ENCODE measurements around the gene PDIA2. TPM values are rescaled to one million over a fixed set of nuclear protein-coding genes. Genes with fewer than 3 reads are reported as not detected.
A peak's percentile ranks its signal among the peaks of the same experiment; 100 is the strongest.

The PDIA2 gene
- total RNA-seq, 1 experiment from 2014 or later, result not detected

GRCh38 chr16:276426-277077 lies 6.4 kb upstream of the PDIA2 start:
- no peaks in the 10 kb centered on the region for H3K36me3 ChIP-seq (ENCODE audit: insufficient read depth, low read length, poor library complexity, severe bottlenecking)
- ChIA-PET CTCF (no interaction called here), POLR2A (ENCODE audit: low non-redundant PET) (no interaction called here)
- no TSS peak for BruUV-seq (replicated peaks)
- intact Hi-C loops (cut with micrococcal nuclease; ENCODE audit: unreplicated experiment), result no loop called here
- DNase-seq (ENCODE audit: low spot score), result no peak
- no peak overlapping the region for H3K4me3 ChIP-seq (ENCODE audit: low read depth, low read length, poor library complexity, severe bottlenecking)
- TF ChIP-seq EZH2 (IDR thresholded peaks at IDR 0.05; ENCODE audit: borderline replicate concordance, low read depth, low read length, poor library complexity, severe bottlenecking) (no peak), CTCF (conservative IDR thresholded peaks at IDR 0.05; ENCODE audit: low read depth, low read length) (no peak)
- peaks cover 33% of the 10 kb centered on the region for H3K27me3 ChIP-seq (replicated peaks; ENCODE audit: insufficient read depth, low read depth, low read length, poor library complexity)
- H3K4me1 ChIP-seq (ENCODE audit: insufficient read depth, low read length, poor library complexity, severe bottlenecking), result no peaks in the 10 kb centered on the region
- H3K9me3 ChIP-seq (ENCODE audit: low read depth, low read length, poor library complexity, severe bottlenecking), result no peaks in the 10 kb centered on the region
- no peak overlapping the region for H3K27ac ChIP-seq (ENCODE audit: low read depth, low read length, poor library complexity, severe bottlenecking)

- no peak overlapping the region for H3K4me3 ChIP-seq (ENCODE audit: low read depth, low read length, poor library complexity, severe bottlenecking)
- DNase-seq (ENCODE audit: low spot score), result peak; percentile 45
- POLR2A ChIA-PET (ENCODE audit: low non-redundant PET), result no interaction called here
- no peaks in the 10 kb centered on the region for H3K9me3 ChIP-seq (ENCODE audit: low read depth, low read length, poor library complexity, severe bottlenecking)
- no peak overlapping the region for H3K27ac ChIP-seq (ENCODE audit: low read depth, low read length, poor library complexity, severe bottlenecking)
- no peaks in the 10 kb centered on the region for H3K4me1 ChIP-seq (ENCODE audit: insufficient read depth, low read length, poor library complexity, severe bottlenecking)
- no peak for TF ChIP-seq EZH2 (IDR thresholded peaks at IDR 0.05; ENCODE audit: borderline replicate concordance, low read depth, low read length, poor library complexity, severe bottlenecking)
- TF ChIP-seq CTCF (conservative IDR thresholded peaks at IDR 0.05; ENCODE audit: low read depth, low read length), result no peak
- CTCF ChIA-PET, result no interaction called here
- H3K27me3 ChIP-seq (replicated peaks; ENCODE audit: insufficient read depth, low read depth, low read length, poor library complexity), result peaks cover 34% of the 10 kb centered on the region
- intact Hi-C loops (cut with micrococcal nuclease; ENCODE audit: unreplicated experiment), result no loop called here
- BruUV-seq (replicated peaks), result no TSS peak
- H3K36me3 ChIP-seq (ENCODE audit: insufficient read depth, low read length, poor library complexity, severe bottlenecking), result no peaks in the 10 kb centered on the region
Measured at GRCh38 chr16:278863-279366, 4.0 kb upstream of the PDIA2 start.

- intact Hi-C loops (cut with micrococcal nuclease; ENCODE audit: unreplicated experiment), result no loop called here
- Histone ChIP-seq H3K9me3 (ENCODE audit: low read depth, low read length, poor library complexity, severe bottlenecking) (no peaks in the 10 kb centered on the region), H3K4me1 (ENCODE audit: insufficient read depth, low read length, poor library complexity, severe bottlenecking) (no peaks in the 10 kb centered on the region), H3K4me3 (ENCODE audit: low read depth, low read length, poor library complexity, severe bottlenecking) (no peak overlapping the region), H3K27ac (ENCODE audit: low read depth, low read length, poor library complexity, severe bottlenecking) (no peak overlapping the region), H3K27me3 (replicated peaks; ENCODE audit: insufficient read depth, low read depth, low read length, poor library complexity) (peaks cover 30% of the 10 kb centered on the region), H3K36me3 (ENCODE audit: insufficient read depth, low read length, poor library complexity, severe bottlenecking) (no peaks in the 10 kb centered on the region)
- TF ChIP-seq EZH2 (IDR thresholded peaks at IDR 0.05; ENCODE audit: borderline replicate concordance, low read depth, low read length, poor library complexity, severe bottlenecking) (no peak), CTCF (conservative IDR thresholded peaks at IDR 0.05; ENCODE audit: low read depth, low read length) (no peak)
- ChIA-PET CTCF (no interaction called here), POLR2A (ENCODE audit: low non-redundant PET) (interaction anchor here (0.6 kb wide), 1 partner anchor 288 kb away, joined by 4 read pairs; no protein-coding TSS in a partner anchor)
- no peak for DNase-seq (ENCODE audit: low spot score)
- BruUV-seq (replicated peaks), result no TSS peak
Measured at GRCh38 chr16:279531-279930, 3.4 kb upstream of the PDIA2 start.

All from A673 (cell line).